Measurements from ENCODE around the gene PRSS53.
A peak's percentile ranks its signal among the peaks of the same experiment; 100 is the strongest.
"Not testable (repeated sequence)": the region's sequence is repeated elsewhere in the genome, so short reads cannot be mapped to it uniquely, and the experiment has no call there.

PRSS53 gene

DNA sequence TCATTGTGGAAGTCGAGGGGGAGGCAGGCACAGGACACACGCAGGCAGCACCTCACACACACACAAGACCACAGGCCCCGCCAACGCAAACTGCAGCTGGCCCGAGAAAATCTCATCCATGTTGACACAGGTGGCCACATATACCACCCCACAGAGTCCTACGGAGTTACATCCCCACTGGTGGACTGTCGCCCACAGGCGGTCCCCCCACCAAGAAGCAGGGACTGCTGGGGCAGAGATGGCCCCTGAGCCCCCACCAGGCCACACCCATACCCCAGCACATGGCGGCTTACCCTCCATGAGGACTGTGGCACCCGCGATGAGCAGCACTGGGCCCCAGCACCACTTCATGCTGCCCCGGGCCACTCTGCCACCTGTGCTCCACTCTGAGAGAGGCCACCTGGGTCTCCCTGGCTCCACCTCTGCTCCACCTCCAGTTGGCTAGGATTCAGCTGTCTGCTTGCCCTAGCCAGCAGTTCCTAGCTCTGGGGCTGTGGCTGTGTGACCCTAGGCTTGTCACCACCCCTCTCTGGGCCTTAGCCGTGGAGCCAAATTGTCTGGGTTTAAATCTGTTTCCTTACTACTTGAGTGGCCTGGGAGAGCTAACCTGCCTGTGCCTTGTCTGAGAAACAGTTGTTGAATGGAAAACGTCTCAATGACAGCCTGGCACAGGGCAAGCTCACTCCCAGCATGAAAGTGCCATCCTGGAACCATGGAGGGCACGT lies at the start of gene PRSS53:
Gene PRSS53 (minus strand): TSS at position 485 of the 725 bp plus-strand sequence. CDS start 134 bp downstream, at position 351.
- no peak for DNase-seq (ENCODE audit: low spot score)

GRCh38 chr16:31136822-31137499 lies 48.2 kb upstream of the PRSS53 start:
- not testable (repeated sequence) for DNase-seq (ENCODE audit: low spot score)

DNA sequence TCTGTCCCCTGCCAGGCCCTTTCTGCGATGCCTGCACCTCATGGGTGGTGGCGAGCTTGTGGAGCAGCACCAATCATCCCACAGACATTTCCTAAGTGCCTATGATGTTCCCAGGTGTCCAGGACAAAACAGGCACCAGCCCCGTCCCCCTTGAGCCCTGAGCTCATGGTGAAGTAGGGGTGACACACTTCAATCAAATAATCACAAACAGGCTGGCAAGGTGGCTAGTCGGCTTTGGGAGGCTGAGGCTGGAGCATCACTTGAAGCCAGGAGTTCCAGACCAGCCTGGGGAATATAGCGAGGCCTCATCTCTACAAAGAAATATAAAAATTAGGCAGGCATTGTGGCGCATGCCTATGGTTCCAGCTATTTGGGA lies 47.5 kb upstream of the PRSS53 start:
- no peak for DNase-seq (ENCODE audit: low spot score)

- DNase-seq (ENCODE audit: low spot score), result no peak
Observed at GRCh38 chr16:31135535-31136286, 47.0 kb upstream of the PRSS53 start, which contains the start of gene PRSS8. Gene PRSS8, minus strand, starts transcription at chr16:31135727. Its CDS starts 229 bp downstream, at chr16:31135498.

DNA sequence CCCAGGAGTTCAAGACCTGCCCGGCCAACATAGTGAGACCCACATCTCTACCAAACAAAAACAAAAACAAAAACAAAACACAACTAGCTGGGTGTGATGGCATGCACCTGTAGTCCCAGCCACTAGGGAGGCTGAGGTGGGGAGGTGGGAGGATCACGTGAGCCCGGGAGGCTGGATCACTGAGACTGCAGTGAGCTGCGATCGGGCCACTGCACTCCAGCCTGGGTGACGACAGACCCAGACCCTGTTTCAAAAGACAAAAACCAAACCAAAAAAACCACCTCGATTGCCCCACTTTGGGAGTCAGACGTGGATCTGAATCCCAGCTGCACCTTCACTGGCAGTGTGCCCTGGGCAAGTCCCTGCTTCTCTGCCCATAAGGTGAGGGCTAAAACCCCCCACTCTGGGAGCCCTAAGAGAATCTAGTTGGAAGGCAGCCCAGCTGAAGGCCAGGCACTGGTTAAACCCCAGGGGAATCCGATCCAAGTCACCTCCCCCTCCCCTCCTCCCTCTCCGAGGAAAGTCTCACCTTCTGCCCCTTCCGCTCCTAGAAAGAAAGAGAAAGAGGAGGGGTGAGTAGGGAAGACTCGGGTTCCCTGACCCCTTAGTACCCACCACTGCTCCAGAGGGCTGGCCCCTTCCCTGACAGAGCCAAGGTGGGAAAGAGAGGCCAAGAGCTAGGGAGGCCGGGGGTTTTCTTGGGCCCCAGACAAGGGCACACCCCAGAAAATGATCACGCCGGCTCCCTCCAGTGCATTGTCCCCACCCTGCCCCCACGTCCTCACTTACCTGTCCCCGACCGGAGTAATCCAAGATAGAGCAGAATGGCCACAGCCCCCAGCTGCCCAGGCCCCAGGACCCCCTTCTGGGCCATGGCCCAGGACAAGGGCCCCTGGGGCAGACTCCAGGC lies 46.1 kb upstream of the PRSS53 start:
- no peak for DNase-seq (ENCODE audit: low spot score)

- no peak for DNase-seq (ENCODE audit: low spot score)
Observed at GRCh38 chr16:31134091-31134571, 45.4 kb upstream of the PRSS53 start.

DNA sequence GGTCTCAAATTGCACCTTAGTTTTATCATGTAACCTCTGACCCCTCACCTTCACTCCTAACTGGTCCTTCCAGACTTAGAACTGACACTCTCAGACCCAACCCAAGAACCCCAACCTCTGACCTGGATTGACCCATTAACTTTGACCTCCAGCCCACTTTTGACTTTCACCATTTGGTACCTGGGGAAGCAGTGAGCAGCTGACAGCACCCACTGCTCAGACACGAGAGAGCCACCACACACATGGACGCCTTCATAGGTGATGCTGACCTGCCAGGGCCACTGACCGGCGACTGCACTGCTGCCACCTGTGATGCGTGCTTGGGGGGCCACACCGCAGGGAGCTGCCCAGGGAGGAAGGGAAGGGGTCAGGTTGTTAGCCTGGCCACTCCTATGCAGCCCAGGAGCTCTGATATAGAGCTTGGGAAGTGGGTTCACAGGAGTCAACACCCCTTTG lies 44.3 kb upstream of the PRSS53 start:
- DNase-seq (ENCODE audit: low spot score), result no peak

- DNase-seq (ENCODE audit: low spot score), result no peak
Observed at GRCh38 chr16:31132303-31132979, 43.7 kb upstream of the PRSS53 start.

- no peak for DNase-seq (ENCODE audit: low spot score)
Observed at GRCh38 chr16:31131841-31132271, 43.1 kb upstream of the PRSS53 start.

GRCh38 chr16:31131416-31131815 lies 42.7 kb upstream of the PRSS53 start:
- DNase-seq (ENCODE audit: low spot score), result no peak

DNA sequence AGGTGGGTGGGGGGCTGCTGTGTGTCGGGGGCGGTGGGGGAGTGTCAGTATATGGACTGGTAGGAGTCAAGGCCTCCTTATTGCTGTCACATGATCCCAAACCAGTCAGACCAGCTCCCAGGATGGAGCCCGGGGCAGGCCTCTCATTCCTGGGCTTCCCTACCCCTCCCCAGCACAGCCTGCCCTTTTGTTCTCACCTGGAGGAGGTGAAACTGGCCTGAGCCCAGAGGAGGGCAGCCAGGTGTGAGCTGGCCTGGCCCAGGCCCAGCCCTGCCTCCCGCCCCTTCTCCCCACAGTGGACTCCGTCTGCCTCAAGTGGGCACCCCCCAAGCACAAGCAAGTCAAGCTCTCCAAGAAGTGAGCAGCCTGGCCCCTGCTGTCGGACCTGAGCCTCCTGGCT lies 42.2 kb upstream of the PRSS53 start:
- no peak for DNase-seq (ENCODE audit: low spot score)

DNA sequence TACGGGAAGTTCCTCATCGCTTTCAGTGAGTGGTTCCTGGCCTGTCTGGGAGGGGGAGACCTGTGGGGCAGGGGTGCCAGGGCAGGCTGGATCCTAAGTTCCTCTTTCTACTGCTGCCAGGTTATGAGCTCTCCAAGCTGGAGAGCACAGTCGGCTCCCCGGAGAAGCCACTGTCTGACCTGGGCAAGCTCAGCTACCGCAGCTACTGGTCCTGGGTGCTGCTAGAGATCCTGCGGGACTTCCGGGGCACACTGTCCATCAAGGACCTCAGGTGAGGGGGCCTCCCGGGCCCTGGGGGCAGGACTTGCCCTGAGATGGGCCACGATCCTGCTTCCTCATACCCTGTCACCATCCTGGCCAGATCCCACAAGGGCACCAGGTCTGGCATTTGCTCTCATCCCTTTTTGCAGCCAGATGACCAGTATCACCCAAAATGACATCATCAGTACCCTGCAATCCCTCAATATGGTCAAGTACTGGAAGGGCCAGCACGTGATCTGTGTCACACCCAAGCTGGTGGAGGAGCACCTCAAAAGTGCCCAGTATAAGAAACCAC lies 41.7 kb upstream of the PRSS53 start:
- DNase-seq (ENCODE audit: low spot score), result no peak

GRCh38 chr16:31129568-31130335 lies 41.0 kb upstream of the PRSS53 start:
- no peak for DNase-seq (ENCODE audit: low spot score)

DNA sequence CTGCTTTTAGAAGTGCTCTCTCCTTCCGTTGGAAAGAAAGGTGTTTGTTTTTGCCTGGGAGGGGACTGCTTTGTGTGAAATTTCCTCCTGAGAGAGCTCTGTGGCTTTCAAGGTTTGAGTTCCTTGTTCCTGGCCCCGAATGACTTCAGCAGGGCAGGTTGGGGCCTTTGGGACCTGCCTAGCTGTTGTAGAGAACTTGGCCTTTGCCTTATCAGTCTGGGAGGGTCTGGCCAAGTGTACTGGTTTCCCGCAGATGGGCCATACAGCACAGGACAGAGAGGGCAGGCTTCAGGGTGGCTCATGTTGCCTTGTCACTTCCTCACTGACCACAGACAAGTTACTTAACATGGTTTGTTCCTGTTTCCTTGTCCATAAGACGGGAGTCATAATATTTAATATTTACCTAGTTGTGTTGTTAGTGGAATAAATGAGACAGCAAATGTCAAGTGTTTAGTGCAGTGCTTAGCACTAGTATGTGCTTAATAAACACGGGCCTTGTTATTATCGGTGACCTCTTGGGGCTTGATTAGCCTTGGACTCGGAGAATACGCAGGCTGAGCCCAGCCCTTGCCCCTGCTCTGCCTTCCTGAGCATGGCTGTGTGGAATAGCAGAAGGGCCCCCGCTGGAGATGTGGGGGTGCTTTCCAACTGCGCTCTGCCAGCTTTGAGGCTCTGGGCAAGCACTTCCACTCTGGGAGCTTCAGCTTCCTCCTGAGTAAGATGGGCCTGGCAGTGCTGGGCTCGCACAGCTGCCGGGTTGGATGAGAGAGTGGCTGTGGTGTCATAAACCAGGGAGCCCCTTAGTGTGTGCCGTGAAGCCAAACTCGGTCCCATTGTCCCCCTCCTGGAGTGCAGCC lies 40.2 kb upstream of the PRSS53 start:
- DNase-seq (ENCODE audit: low spot score), result no peak

DNA sequence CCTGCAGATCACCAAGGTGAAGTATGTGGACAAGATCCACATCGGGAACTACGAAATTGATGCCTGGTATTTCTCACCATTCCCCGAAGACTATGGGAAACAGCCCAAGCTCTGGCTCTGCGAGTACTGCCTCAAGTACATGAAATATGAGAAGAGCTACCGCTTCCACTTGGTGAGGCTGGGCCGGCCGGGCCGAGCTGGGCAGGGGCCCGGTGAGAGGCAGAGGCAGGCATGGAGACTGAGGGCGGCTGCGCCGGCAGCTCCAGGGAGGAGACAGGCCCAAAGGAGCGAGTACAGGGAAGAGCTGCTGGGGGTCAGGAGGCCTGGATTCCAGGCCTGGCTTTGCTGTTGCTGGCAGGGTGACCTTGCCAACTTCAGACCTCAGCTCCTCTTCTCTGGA lies 38.4 kb upstream of the PRSS53 start:
- DNase-seq (ENCODE audit: low spot score), result no peak

DNA sequence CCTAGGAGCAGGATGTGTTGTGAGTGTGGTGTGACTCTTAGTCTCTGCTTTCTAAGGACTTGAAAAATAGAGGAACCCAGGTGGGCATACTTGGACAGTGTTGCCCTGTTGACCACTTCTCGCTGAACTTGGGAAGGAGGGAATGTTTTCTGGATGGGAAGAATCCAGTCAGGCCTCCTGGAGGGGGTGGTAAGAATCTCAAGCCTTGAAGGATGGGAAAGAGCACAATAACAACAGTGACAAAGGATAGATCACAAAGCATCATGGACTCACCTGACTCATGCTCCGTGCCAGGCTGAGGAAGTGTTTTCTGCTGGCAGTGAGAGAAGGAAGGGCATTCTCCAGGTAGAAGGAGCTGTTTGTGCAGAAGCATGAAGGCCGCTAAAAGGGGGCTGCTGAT lies 37.1 kb upstream of the PRSS53 start:
- DNase-seq (ENCODE audit: low spot score), result no peak

- no peak for DNase-seq (ENCODE audit: low spot score)
Observed at GRCh38 chr16:31120129-31120528, 31.4 kb upstream of the PRSS53 start.

GRCh38 chr16:31118223-31119155 lies 29.7 kb upstream of the PRSS53 start:
- DNase-seq (ENCODE audit: low spot score), result peak; percentile 70

All from AG08396 (cell line).